ENCODE data around the gene LMO1.

LMO1 gene

DNA sequence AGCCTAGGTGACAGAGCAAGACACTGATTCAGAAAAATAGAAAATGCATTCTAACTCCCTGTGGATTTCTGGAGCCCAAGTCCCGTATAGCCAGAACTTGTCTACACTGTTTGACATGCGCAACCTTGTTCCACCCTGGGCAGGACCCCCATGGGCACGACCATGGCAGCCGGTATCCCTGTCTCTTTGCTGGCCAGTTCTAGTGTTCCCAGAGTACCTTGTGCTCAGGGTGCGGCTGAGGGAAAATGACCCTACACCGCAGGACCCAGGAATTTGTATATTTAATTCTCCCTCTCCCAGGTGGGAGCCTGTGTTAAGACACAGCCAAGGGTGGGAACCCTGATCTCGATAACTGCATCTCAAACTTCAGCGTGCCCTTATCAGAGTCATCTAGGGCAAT, 58.1 kb downstream of the LMO1 start:
- no peaks in the 10 kb centered on the region for H3K9me3 ChIP-seq (ENCODE audit: control insufficient read depth, insufficient read depth, low read length)
- no CpG with 5 or more reads among the region's 8 CpGs for whole genome bisulfite sequencing (ENCODE audit: insufficient coverage, insufficient read length)
- no peak for DNase-seq (ENCODE audit: low read depth, low spot score)
- H3K27me3 ChIP-seq (ENCODE audit: control insufficient read depth, insufficient read depth, low read length): no peaks in the 10 kb centered on the region
- no peak overlapping the region for H3K27ac ChIP-seq (ENCODE audit: low read length)
- no peaks in the 10 kb centered on the region for H3K36me3 ChIP-seq (ENCODE audit: control insufficient read depth, insufficient read depth, low read length)
- H3K4me3 ChIP-seq (ENCODE audit: low read length): no peak overlapping the region
- no peaks in the 10 kb centered on the region; the same call in 1 of the 2 replicates for H3K4me1 ChIP-seq (ENCODE audit: control insufficient read depth, insufficient read depth, low read length)

DNA sequence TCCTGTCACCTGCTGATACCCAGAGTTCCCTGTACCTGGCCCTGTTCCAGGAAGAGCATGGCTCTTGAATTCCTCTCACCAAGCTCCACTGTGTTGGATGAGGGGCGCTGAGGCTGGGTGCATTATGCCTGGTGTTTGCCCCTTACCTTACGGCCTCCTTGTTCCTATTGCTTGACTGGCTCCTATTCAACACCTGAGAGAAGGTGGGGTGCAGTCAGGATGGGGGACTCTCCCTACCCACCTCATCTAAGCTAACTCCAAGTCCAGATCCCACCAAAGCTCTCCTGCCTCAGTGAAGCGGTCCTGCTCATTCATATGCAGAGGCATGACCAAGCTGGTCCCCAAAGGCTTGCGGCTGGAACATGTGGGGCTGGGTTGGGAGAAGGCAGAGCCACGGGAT, 59.1 kb downstream of the LMO1 start:
- H3K36me3 ChIP-seq (ENCODE audit: control insufficient read depth, insufficient read depth, low read length): no peaks in the 10 kb centered on the region
- DNase-seq (ENCODE audit: low read depth, low spot score): no peak

DNA sequence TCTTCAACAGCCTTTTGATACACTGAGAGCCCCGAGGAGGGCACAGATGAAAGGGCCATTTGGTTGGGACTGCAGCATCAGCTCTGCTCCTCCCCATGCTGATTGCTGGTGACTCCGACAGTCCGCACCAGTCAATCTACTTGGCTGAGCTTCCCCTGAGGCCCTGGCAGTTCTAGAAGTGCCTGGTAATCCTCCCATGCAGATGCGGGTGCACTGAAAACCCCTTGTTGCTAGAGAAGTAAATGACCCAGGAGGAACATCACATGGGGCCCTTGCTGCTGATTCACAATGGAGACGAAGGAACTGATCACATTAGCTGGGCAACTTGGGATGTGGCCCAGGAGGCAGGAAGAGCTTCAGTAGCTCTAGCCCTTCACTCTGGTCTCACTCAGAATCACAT, 59.7 kb downstream of the LMO1 start:
- H3K4me1 ChIP-seq (ENCODE audit: control insufficient read depth, insufficient read depth, low read length): no peaks in the 10 kb centered on the region; the same call in 1 of the 2 replicates
- no peak overlapping the region for H3K27ac ChIP-seq (ENCODE audit: low read length)
- no peak for DNase-seq (ENCODE audit: low read depth, low spot score)
- WGBS (ENCODE audit: insufficient coverage, insufficient read length): no CpG with 5 or more reads among the region's 5 CpGs
- H3K27me3 ChIP-seq (ENCODE audit: control insufficient read depth, insufficient read depth, low read length): no peaks in the 10 kb centered on the region
- H3K9me3 ChIP-seq (ENCODE audit: control insufficient read depth, insufficient read depth, low read length): no peaks in the 10 kb centered on the region
- H3K4me3 ChIP-seq (ENCODE audit: low read length): no peak overlapping the region
- H3K36me3 ChIP-seq (ENCODE audit: control insufficient read depth, insufficient read depth, low read length): no peaks in the 10 kb centered on the region

More for the DNA sequence above, 59.1 kb downstream of the LMO1 start:
- Histone ChIP-seq H3K9me3 (ENCODE audit: control insufficient read depth, insufficient read depth, low read length) (no peaks in the 10 kb centered on the region), H3K27ac (ENCODE audit: low read length) (no peak overlapping the region), H3K4me3 (ENCODE audit: low read length) (no peak overlapping the region), H3K4me1 (ENCODE audit: control insufficient read depth, insufficient read depth, low read length) (no peaks in the 10 kb centered on the region; the same call in 1 of the 2 replicates), H3K27me3 (ENCODE audit: control insufficient read depth, insufficient read depth, low read length) (no peaks in the 10 kb centered on the region)
- no CpG with 5 or more reads among the region's 5 CpGs for WGBS (ENCODE audit: insufficient coverage, insufficient read length)

DNA sequence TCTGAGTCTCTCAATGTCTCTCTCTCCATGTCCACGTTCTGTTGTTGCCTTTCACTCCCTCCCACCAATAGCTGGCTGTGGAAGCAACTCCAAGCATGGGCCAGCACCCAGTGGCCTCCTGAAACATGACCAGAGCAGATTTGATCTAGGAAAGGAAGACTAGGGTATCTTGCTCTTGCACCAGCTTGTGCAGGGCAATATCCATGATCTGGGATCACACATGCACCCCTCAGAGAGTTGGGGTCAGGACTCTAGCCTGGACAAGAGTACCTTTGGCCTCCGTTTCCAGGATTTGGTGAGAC, 60.3 kb downstream of the LMO1 start:
- H3K4me1 ChIP-seq (ENCODE audit: control insufficient read depth, insufficient read depth, low read length): no peaks in the 10 kb centered on the region; the same call in 1 of the 2 replicates
- WGBS (ENCODE audit: insufficient coverage, insufficient read length): no CpG with 5 or more reads among the region's 2 CpGs

DNA sequence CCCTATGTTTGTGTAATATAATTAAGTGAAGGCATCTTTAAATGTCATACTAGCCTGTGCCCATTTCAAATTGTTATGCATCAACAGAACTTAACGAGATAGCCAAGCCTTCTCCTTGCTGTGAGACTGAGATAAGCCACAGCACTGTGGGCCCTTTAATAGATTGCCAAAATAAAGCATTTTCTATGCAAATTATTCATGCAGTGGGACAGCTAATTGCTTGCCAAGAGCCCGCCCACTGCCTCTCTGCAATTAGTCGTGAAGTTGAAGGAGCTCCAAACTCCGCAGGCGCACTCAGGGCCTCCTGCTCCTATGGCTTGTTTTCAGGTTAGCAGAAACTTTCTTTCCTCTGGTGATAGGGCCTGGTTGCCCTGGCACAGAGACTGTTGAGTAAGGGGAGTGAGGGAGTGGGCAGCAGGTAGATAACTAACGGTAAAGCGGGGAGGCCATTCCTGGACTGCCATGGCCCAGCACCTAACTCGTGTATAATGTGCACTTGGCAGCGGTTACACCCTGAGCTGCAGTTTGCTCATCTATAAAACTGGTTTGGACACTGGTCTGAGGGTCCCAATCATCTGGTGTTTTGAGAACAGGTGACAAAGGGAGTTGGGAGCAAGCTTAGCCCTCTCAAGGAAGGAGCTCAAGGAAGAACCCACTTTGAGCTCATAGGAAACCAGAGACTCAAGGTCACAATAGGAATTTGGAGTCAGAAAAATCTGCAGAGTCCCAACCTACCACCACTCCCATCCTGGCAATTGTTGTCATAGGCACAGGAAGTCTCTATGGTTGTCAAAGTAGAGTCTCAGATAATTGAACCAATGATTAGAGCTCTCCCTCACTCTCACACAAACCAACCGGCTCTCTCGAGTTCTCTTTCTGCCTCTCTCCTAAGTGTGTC, 60.9 kb downstream of the LMO1 start:
- no peaks in the 10 kb centered on the region for H3K27me3 ChIP-seq (ENCODE audit: control insufficient read depth, insufficient read depth, low read length)
- no peak for DNase-seq (ENCODE audit: low read depth, low spot score)
- no peak overlapping the region for H3K4me3 ChIP-seq (ENCODE audit: low read length)
- no peaks in the 10 kb centered on the region for H3K36me3 ChIP-seq (ENCODE audit: control insufficient read depth, insufficient read depth, low read length)
- H3K27ac ChIP-seq (ENCODE audit: low read length): no peak overlapping the region
- H3K9me3 ChIP-seq (ENCODE audit: control insufficient read depth, insufficient read depth, low read length): no peaks in the 10 kb centered on the region
- no peaks in the 10 kb centered on the region; the same call in 1 of the 2 replicates for H3K4me1 ChIP-seq (ENCODE audit: control insufficient read depth, insufficient read depth, low read length)
- no CpG with 5 or more reads among the region's 11 CpGs for WGBS (ENCODE audit: insufficient coverage, insufficient read length)

More for the DNA sequence above, 60.3 kb downstream of the LMO1 start:
- H3K27me3 ChIP-seq (ENCODE audit: control insufficient read depth, insufficient read depth, low read length): no peaks in the 10 kb centered on the region
- H3K4me3 ChIP-seq (ENCODE audit: low read length): no peak overlapping the region
- H3K27ac ChIP-seq (ENCODE audit: low read length): no peak overlapping the region
- DNase-seq (ENCODE audit: low read depth, low spot score): no peak
- no peaks in the 10 kb centered on the region for H3K9me3 ChIP-seq (ENCODE audit: control insufficient read depth, insufficient read depth, low read length)
- H3K36me3 ChIP-seq (ENCODE audit: control insufficient read depth, insufficient read depth, low read length): no peaks in the 10 kb centered on the region

DNA sequence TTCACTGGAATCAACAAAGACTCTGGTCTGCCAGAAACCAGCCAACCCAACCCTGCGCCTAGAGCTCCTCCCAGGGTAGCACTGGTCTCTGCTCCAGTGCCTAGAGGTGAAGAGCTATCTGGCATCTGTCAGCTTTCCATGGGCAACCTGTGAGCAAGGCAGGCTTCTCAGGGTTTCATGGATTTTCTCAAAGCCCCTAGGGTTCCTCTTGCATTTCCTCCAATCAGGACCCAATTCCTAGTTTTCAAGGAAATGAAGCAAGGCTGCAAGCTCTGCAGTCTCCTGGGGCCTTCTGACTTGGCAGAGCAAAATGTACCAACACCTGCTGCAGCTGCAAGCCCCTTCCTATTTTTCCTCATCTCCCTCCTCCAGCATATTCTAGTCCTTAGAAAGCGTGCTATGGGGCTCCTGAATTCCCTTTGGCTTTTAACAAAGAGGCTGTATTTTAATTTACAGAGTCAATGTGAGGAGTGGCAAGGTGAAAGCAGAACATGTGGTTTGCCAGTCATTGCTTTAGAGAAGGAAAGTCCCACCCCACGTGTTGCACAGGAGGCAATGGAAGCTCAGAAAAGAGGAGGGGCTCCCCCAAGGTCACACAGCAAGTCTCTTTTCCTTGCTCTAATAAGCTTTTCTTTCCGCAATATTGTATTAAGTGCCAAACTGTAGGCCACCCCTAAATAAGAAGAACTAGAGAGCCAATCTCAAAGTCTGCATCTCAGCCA, 61.9 kb downstream of the LMO1 start:
- Histone ChIP-seq H3K27ac (ENCODE audit: low read length) (no peak overlapping the region), H3K4me1 (ENCODE audit: control insufficient read depth, insufficient read depth, low read length) (no peaks in the 10 kb centered on the region), H3K27me3 (ENCODE audit: control insufficient read depth, insufficient read depth, low read length) (no peaks in the 10 kb centered on the region; the same call in 1 of the 2 replicates), H3K4me3 (ENCODE audit: low read length) (no peak overlapping the region), H3K9me3 (ENCODE audit: control insufficient read depth, insufficient read depth, low read length) (no peaks in the 10 kb centered on the region), H3K36me3 (ENCODE audit: control insufficient read depth, insufficient read depth, low read length) (no peaks in the 10 kb centered on the region)
- no peak for DNase-seq (ENCODE audit: low read depth, low spot score)
- WGBS (ENCODE audit: insufficient coverage, insufficient read length): no CpG with 5 or more reads among the region's 4 CpGs

DNA sequence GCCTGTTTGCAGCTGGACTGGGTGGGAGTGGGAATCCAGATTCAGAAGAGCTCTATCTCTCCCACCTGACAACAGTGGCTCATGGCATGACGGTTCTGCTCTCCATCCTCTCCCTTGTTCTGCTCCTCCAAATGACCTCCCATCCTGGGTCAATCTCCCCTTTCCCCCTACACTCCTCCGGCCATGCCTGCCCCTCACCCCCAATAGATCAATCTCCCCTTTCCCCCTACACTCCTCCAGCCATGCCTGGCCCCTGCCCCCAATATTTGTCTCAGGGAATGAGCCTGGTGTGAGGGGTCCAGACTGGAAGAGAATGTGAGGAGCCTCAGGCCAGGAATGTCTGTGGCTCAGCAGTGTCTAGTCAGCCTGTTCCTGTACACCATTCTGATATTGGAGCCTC, 64.0 kb downstream of the LMO1 start:
- H3K36me3 ChIP-seq (ENCODE audit: control insufficient read depth, insufficient read depth, low read length): no peaks in the 10 kb centered on the region

DNA sequence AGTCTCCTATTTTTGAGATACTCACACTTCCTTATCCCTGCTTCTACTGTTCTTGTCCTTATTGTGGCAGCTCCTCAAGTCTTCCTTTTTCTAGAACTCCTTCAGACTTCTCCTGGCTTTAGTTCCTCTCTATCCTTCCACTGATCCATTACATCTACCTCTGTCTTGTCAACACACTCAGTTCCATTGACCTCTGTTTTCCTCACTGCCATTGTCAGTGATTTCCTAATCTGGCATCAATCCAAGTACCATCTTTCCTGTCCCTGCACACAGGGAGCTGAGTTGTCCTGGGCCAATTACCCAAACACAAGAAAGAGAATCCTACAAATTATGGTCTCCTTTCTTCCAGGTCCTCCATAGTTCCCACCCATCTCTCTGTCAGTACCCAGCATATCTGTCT, 66.9 kb downstream of the LMO1 start:
- Histone ChIP-seq H3K4me3 (ENCODE audit: low read length) (no peak overlapping the region), H3K4me1 (ENCODE audit: control insufficient read depth, insufficient read depth, low read length) (peaks cover 4% of the 10 kb centered on the region; the same call in 1 of the 2 replicates), H3K27ac (ENCODE audit: low read length) (no peak overlapping the region), H3K36me3 (ENCODE audit: control insufficient read depth, insufficient read depth, low read length) (no peaks in the 10 kb centered on the region), H3K9me3 (ENCODE audit: control insufficient read depth, insufficient read depth, low read length) (no peaks in the 10 kb centered on the region), H3K27me3 (ENCODE audit: control insufficient read depth, insufficient read depth, low read length) (no peaks in the 10 kb centered on the region; the same call in 1 of the 2 replicates)
- DNase-seq (ENCODE audit: low read depth, low spot score): no peak

More for the DNA sequence above, 64.0 kb downstream of the LMO1 start:
- no CpG with 5 or more reads among the region's 2 CpGs for WGBS (ENCODE audit: insufficient coverage, insufficient read length)
- H3K27me3 ChIP-seq (ENCODE audit: control insufficient read depth, insufficient read depth, low read length): no peaks in the 10 kb centered on the region; the same call in 1 of the 2 replicates
- H3K27ac ChIP-seq (ENCODE audit: low read length): no peak overlapping the region
- no peaks in the 10 kb centered on the region for H3K9me3 ChIP-seq (ENCODE audit: control insufficient read depth, insufficient read depth, low read length)
- H3K4me1 ChIP-seq (ENCODE audit: control insufficient read depth, insufficient read depth, low read length): no peaks in the 10 kb centered on the region
- H3K4me3 ChIP-seq (ENCODE audit: low read length): no peak overlapping the region
- no peak for DNase-seq (ENCODE audit: low read depth, low spot score)

DNA sequence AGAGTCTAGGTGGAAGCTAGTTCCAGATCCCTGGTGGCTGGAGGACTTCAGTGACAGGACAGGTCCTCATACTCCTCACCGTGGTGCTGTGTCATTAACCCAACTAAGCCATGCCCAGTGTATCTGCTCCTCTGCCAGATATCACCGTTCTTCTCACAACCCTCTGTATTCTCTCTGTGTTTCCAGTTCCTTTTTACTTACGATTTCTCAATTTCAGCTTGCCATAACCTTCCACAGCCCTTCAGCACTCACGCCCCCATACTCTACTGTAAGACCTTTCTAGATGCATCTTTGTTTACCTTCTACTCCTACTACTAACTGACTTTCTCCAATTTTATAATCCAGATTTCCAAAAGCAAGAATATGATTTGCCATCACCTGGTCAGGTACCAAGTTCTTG, 68.7 kb downstream of the LMO1 start:
- H3K27ac ChIP-seq (ENCODE audit: low read length): no peak overlapping the region
- no peaks in the 10 kb centered on the region for H3K36me3 ChIP-seq (ENCODE audit: control insufficient read depth, insufficient read depth, low read length)
- H3K9me3 ChIP-seq (ENCODE audit: control insufficient read depth, insufficient read depth, low read length): no peaks in the 10 kb centered on the region
- DNase-seq (ENCODE audit: low read depth, low spot score): no peak
- peaks cover 4% of the 10 kb centered on the region; the same call in 1 of the 2 replicates for H3K4me1 ChIP-seq (ENCODE audit: control insufficient read depth, insufficient read depth, low read length)
- no CpG with 5 or more reads among the region's 4 CpGs for WGBS (ENCODE audit: insufficient coverage, insufficient read length)
- H3K27me3 ChIP-seq (ENCODE audit: control insufficient read depth, insufficient read depth, low read length): no peaks in the 10 kb centered on the region; the same call in 1 of the 2 replicates
- H3K4me3 ChIP-seq (ENCODE audit: low read length): no peak overlapping the region

DNA sequence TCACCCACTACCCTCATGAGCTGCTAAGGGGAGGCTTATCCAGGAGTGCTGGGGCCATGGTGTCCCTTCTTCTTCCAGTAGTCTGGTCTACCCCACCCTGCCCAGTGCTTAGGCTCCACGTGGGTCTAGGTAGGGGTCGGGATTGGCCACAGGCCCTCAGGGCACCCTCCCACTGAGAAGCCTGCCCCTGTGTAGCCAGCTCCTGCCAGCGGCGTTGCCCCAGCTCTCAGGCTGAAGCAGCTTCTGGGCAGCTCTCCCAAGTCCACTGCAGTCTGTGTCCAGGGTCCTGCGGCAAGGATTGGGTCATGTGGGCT, 70.8 kb downstream of the LMO1 start:
- Histone ChIP-seq H3K4me1 (ENCODE audit: control insufficient read depth, insufficient read depth, low read length) (peaks cover 4% of the 10 kb centered on the region; the same call in 1 of the 2 replicates), H3K9me3 (ENCODE audit: control insufficient read depth, insufficient read depth, low read length) (no peaks in the 10 kb centered on the region), H3K4me3 (ENCODE audit: low read length) (no peak overlapping the region), H3K27me3 (ENCODE audit: control insufficient read depth, insufficient read depth, low read length) (no peaks in the 10 kb centered on the region; the same call in 1 of the 2 replicates), H3K27ac (ENCODE audit: low read length) (no peak overlapping the region), H3K36me3 (ENCODE audit: control insufficient read depth, insufficient read depth, low read length) (no peaks in the 10 kb centered on the region)
- no peak for DNase-seq (ENCODE audit: low read depth, low spot score)
- WGBS (ENCODE audit: insufficient coverage, insufficient read length): no CpG with 5 or more reads among the region's 5 CpGs
